H4 (cell line): Measurements from ENCODE around the gene THAP4. TPM values are rescaled to one million over a fixed set of nuclear protein-coding genes. Genes with fewer than 3 reads are reported as not detected.

Experiments used
- DNase-seq: peaks from one replicate; pipeline ENCODE4 v3.0.0-alpha.2; 2015; ENCODE audit warnings: low spot score
- total RNA-seq: library from RNA; depleted of rRNA; stranded (reverse); fragments of >200 nt; shearing (Covaris generic); gene quantifications from 2 replicates; pipeline ENCODE4 v1.2.3, GENCODE V29; 2014; rRNA removed

The THAP4 gene
- total RNA-seq = 30.1 and 39.9 TPM in 2 replicates

- peak; percentile 76 for DNase-seq
Measured at GRCh38 chr2:241637018-241637794, at the start of gene THAP4, which contains the start of gene ATG4B. TSS of gene THAP4 (minus strand) at chr2:241637158. CDS start at chr2:241637017, 141 bp downstream. TSS of gene ATG4B (plus strand) at chr2:241637693. CDS start at chr2:241637715, 22 bp downstream.

- DNase-seq = no peak
Measured at GRCh38 chr2:241686324-241686649, 49.3 kb upstream of the THAP4 start.

GRCh38 chr2:241680827-241681599 is 44.1 kb upstream of the THAP4 start:
- DNase-seq = peak; percentile 50

GRCh38 chr2:241680044-241680443 is 43.1 kb upstream of the THAP4 start:
- no peak for DNase-seq

GRCh38 chr2:241678784-241679540 is 42.0 kb upstream of the THAP4 start:
- DNase-seq = no peak

- no peak for DNase-seq
Measured at GRCh38 chr2:241678307-241678706, 41.3 kb upstream of the THAP4 start.

GRCh38 chr2:241677392-241677791 is 40.4 kb upstream of the THAP4 start:
- DNase-seq = no peak

- DNase-seq = no peak
Measured at GRCh38 chr2:241676665-241677064, 39.7 kb upstream of the THAP4 start.

GRCh38 chr2:241675885-241676284 is 38.9 kb upstream of the THAP4 start:
- DNase-seq = no peak

GRCh38 chr2:241673797-241674725 is 37.1 kb upstream of the THAP4 start:
- DNase-seq = no peak

GRCh38 chr2:241673189-241673663 is 36.3 kb upstream of the THAP4 start:
- no peak for DNase-seq

- no peak for DNase-seq
Measured at GRCh38 chr2:241672243-241673188, 35.6 kb upstream of the THAP4 start.

GRCh38 chr2:241671457-241672240 is 34.7 kb upstream of the THAP4 start:
- no peak for DNase-seq

GRCh38 chr2:241670333-241671110 is 33.6 kb upstream of the THAP4 start:
- no peak for DNase-seq

- no peak for DNase-seq
Measured at GRCh38 chr2:241668839-241669238, 31.9 kb upstream of the THAP4 start.

GRCh38 chr2:241668354-241668753 is 31.4 kb upstream of the THAP4 start:
- no peak for DNase-seq

- no peak for DNase-seq
Measured at GRCh38 chr2:241666627-241667400, 29.9 kb upstream of the THAP4 start.
